ENCODE results near the gene ADAMTSL2.

Gene ADAMTSL2

GRCh38 chr9:133591116-133591910 lies 56.8 kb downstream of the ADAMTSL2 start:
- DNase-seq, result no peak

GRCh38 chr9:133591985-133592384 lies 57.5 kb downstream of the ADAMTSL2 start:
- DNase-seq, result peak; percentile 16

GRCh38 chr9:133592731-133593409 lies 58.4 kb downstream of the ADAMTSL2 start:
- DNase-seq, result no peak

GRCh38 chr9:133593587-133594253 lies 59.2 kb downstream of the ADAMTSL2 start:
- DNase-seq, result no peak

GRCh38 chr9:133594310-133594709 lies 59.8 kb downstream of the ADAMTSL2 start:
- DNase-seq, result no peak

GRCh38 chr9:133595910-133596309 lies 61.4 kb downstream of the ADAMTSL2 start:
- no peak for DNase-seq

GRCh38 chr9:133597316-133597957 lies 62.9 kb downstream of the ADAMTSL2 start:
- peak; percentile 11 for DNase-seq

- DNase-seq, result no peak
Measured at GRCh38 chr9:133598978-133599377, 64.5 kb downstream of the ADAMTSL2 start.

GRCh38 chr9:133599470-133600173 lies 65.1 kb downstream of the ADAMTSL2 start:
- DNase-seq, result no peak

- no peak for DNase-seq
Measured at GRCh38 chr9:133600739-133601138, 66.2 kb downstream of the ADAMTSL2 start.

- no peak for DNase-seq
Measured at GRCh38 chr9:133601746-133602145, 67.2 kb downstream of the ADAMTSL2 start.

- DNase-seq, result no peak
Measured at GRCh38 chr9:133602277-133602676, 67.8 kb downstream of the ADAMTSL2 start.

GRCh38 chr9:133603135-133603927 lies 68.8 kb downstream of the ADAMTSL2 start:
- DNase-seq, result no peak

- no peak for DNase-seq
Measured at GRCh38 chr9:133604214-133604613, 69.7 kb downstream of the ADAMTSL2 start.

GRCh38 chr9:133604856-133605255 lies 70.4 kb downstream of the ADAMTSL2 start:
- no peak for DNase-seq

GRCh38 chr9:133605446-133605845 lies 70.9 kb downstream of the ADAMTSL2 start:
- no peak for DNase-seq

GRCh38 chr9:133605856-133606707 lies 71.6 kb downstream of the ADAMTSL2 start:
- DNase-seq, result no peak

- no peak for DNase-seq
Measured at GRCh38 chr9:133606708-133607025, 72.2 kb downstream of the ADAMTSL2 start.

GRCh38 chr9:133607381-133607780 lies 72.9 kb downstream of the ADAMTSL2 start:
- DNase-seq, result no peak

- no peak for DNase-seq
Measured at GRCh38 chr9:133607976-133608375, 73.5 kb downstream of the ADAMTSL2 start.

- DNase-seq, result no peak
Measured at GRCh38 chr9:133608382-133608781, 73.9 kb downstream of the ADAMTSL2 start.
